ENCODE data around the gene KIAA0232. TPM values are rescaled to one million over a fixed set of nuclear protein-coding genes. Genes with fewer than 3 reads are reported as not detected.

Gene KIAA0232
- total and polyA plus RNA-seq, 9 of the 15 experiments (the other 6 are each of a cell fraction or from before 2014, with no cell fraction given) = 3.5 to 17.4 (median 13.0) TPM

GRCh38 chr4:6750286-6751221 lies 32.0 kb upstream of the KIAA0232 start:
- FAIRE-seq (peak; percentile 71), ATAC-seq (peak; percentile 24), DNase-seq (ENCODE audit: extremely low read depth in 1 of 4, low spot score in 3 of 4) (peak in 1 of 4 experiments; percentile 40)
- in situ Hi-C loops (cut with MboI) (no loop called here), intact Hi-C loops (cut with micrococcal nuclease) (no loop called here)
- Histone ChIP-seq H2AFZ (ENCODE audit: low read depth, low read length) (peak overlapping the region; percentile 94), H3K27me3 (ENCODE audit: control insufficient read depth in 2 of 2, insufficient read depth in 2 of 2, low read length in 2 of 2) (no peaks in the 10 kb centered on the region), H4K20me1 (replicated peaks; ENCODE audit: control insufficient read depth, insufficient read depth, low read length) (no peaks in the 10 kb centered on the region), H3K36me3 (ENCODE audit: control insufficient read depth, insufficient read depth, low read length) (no peaks in the 10 kb centered on the region), H3K79me2 (ENCODE audit: control insufficient read depth, insufficient read depth, low read length) (no peaks in the 10 kb centered on the region), H3K4me3 (no peak overlapping the region), H3K4me2 (ENCODE audit: insufficient read depth, low read length) (peak overlapping the region; percentile 53), H3K4me1 (replicated peaks in 1 of 2; ENCODE audit: control insufficient read depth in 2 of 2, insufficient read depth in 2 of 2, low read length in 2 of 2) (peaks cover 50 to 66% of the 10 kb centered on the region in 2 experiments), H3K9me3 (replicated peaks; ENCODE audit: control insufficient read depth, insufficient read depth, low read depth, low read length) (no peaks in the 10 kb centered on the region), H3K9me1 (ENCODE audit: control insufficient read depth, insufficient read depth, low read length) (no peaks in the 10 kb centered on the region), H3K27ac (ENCODE audit: extremely low read depth, low read depth, low read length) (peak overlapping the region; percentile 80; the same call in 2 of the 3 replicates), H3K9ac (ENCODE audit: insufficient read depth in 1 of 2, low read depth in 2 of 2, low read length in 2 of 2) (peak overlapping the region; percentile 68 to 80; a peak in 3 of 4 replicates)
- CTCF ChIA-PET (ENCODE audit: low intra/inter-chr PET ratio) = no interaction called here
- no TSS peak for BruUV-seq (replicated peaks)
- 76% methylated on average over 18 of the region's 23 CpGs for WGBS (ENCODE audit: insufficient coverage, low coverage, missing lambda C conversion rate)
- POLR2A ChIA-PET = interaction anchor here (0.7 to 1.3 kb wide), 4 partner anchors 14 to 184 kb away, joined by 4 to 6 read pairs (median 5); partner anchors contain the start of gene MRFAP1L1
- no peak for TF ChIP-seq FOXM1 (IDR thresholded peaks at IDR 0.05; ENCODE audit: low read depth)
- TF ChIP-seq FOXM1 (CRISPR knock-in tag; IDR thresholded peaks at IDR 0.05; ENCODE audit: low read depth) = no peak
- no peak for TF ChIP-seq MTA1 (IDR thresholded peaks at IDR 0.05; ENCODE audit: borderline replicate concordance)
- no peak for TF ChIP-seq ZNF165 (CRISPR knock-in tag; IDR thresholded peaks at IDR 0.05; ENCODE audit: borderline replicate concordance)
- peak; percentile 52 to 55; a peak in 3 of 4 replicates for TF ChIP-seq KDM1A (IDR thresholded peaks at IDR 0.05)
- TF ChIP-seq RBM25 (IDR thresholded peaks at IDR 0.05; ENCODE audit: low read depth, low read length, severe bottlenecking) = peak; percentile 59
- TF ChIP-seq ELF2 (CRISPR knock-in tag; IDR thresholded peaks at IDR 0.05) = no peak
- TF ChIP-seq ZZZ3 (IDR thresholded peaks at IDR 0.05) = no peak
- no peak for TF ChIP-seq NR2C1 (IDR thresholded peaks at IDR 0.05)
- no peak for TF ChIP-seq NR2C1 (tag; IDR thresholded peaks at IDR 0.05)
- TF ChIP-seq TGIF2 (CRISPR knock-in tag; IDR thresholded peaks at IDR 0.05) = no peak
- no peak for TF ChIP-seq CEBPB (tag; IDR thresholded peaks at IDR 0.05)
- TF ChIP-seq ZNF274 (IDR thresholded peaks at IDR 0.05; ENCODE audit: borderline replicate concordance, low read depth, low read length) = no peak
- no peak for TF ChIP-seq ARNT (IDR thresholded peaks at IDR 0.05)
- no peak for TF ChIP-seq FOXJ2 (tag; IDR thresholded peaks at IDR 0.05)

Data from K562 (cell line).